B cell (primary cell): ENCODE data around the gene TNFRSF6B.

Source experiments
- CTCF ChIP-seq: fragments of 200-600 bp; IDR thresholded peaks from one replicate; pipeline ENCODE4 v1.8.0; 2022; ENCODE audit warnings: antibody characterized with exemption, mild to moderate bottlenecking
- EZH2 ChIP-seq: IDR thresholded peaks from 2 replicates; pipeline ENCODE4 v1.6.1; 2012; ENCODE audit warnings: borderline replicate concordance, low read depth, mild to moderate bottlenecking, moderate library complexity, low read length; ENCODE audit not compliant: insufficient read depth, poor library complexity, severe bottlenecking

GRCh38 chr20:63667858-63668257, 28.6 kb upstream of the TNFRSF6B start:
- TF ChIP-seq EZH2 (no peak), CTCF (no peak)
